GM19467 (cell line): ENCODE measurements around the gene RETREG3.

Experiments used
- ATAC-seq: cut with Tn5 transposase; IDR thresholded peaks from one replicate; pipeline ENCODE4 v1.9.1; 2021; ENCODE audit warnings: mild to moderate bottlenecking, moderate library complexity; ENCODE audit not compliant: unreplicated experiment

The RETREG3 gene

DNA sequence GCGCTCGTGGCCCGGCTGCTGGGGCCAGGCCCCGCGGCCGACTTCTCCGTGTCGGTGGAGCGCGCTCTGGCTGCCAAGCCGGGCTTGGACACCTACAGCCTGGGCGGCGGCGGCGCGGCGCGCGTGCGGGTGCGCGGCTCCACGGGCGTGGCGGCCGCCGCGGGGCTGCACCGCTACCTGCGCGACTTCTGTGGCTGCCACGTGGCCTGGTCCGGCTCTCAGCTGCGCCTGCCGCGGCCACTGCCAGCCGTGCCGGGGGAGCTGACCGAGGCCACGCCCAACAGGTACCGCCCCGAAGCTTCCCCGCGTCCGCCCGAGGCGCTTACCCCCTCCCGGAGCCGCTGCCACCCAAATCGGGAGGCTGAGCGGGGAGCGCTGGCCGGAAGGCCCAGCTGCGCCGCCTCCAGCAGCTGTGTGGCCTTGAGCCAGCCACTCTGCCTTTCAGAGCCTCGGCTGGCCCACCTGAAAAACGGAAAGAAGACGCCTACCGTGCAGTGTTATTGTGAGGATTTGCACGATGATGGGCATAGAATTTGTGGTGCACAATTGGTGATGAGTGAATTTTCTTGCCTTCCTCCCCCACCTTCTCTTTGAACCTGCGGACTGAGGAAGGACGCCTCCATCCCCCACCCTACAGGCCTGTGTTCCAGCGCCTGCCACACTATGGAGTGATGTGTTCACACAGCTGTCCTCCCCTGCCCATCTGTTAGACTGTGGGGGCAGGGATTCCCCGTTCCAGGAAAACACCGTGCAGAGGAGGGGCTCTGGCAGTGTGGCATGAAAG, 72.6 kb downstream of the RETREG3 start:
- ATAC-seq: peak; percentile 62

GRCh38 chr17:42536048-42536371, 73.2 kb downstream of the RETREG3 start, which contains the start of gene NAGLU:
Gene NAGLU, plus strand, starts transcription at chr17:42536241. Its CDS starts 32 bp downstream, at chr17:42536273.
- ATAC-seq: peak; percentile 78

- peak; percentile 4 for ATAC-seq
Observed at GRCh38 chr17:42535155-42536047, 73.8 kb downstream of the RETREG3 start.

DNA sequence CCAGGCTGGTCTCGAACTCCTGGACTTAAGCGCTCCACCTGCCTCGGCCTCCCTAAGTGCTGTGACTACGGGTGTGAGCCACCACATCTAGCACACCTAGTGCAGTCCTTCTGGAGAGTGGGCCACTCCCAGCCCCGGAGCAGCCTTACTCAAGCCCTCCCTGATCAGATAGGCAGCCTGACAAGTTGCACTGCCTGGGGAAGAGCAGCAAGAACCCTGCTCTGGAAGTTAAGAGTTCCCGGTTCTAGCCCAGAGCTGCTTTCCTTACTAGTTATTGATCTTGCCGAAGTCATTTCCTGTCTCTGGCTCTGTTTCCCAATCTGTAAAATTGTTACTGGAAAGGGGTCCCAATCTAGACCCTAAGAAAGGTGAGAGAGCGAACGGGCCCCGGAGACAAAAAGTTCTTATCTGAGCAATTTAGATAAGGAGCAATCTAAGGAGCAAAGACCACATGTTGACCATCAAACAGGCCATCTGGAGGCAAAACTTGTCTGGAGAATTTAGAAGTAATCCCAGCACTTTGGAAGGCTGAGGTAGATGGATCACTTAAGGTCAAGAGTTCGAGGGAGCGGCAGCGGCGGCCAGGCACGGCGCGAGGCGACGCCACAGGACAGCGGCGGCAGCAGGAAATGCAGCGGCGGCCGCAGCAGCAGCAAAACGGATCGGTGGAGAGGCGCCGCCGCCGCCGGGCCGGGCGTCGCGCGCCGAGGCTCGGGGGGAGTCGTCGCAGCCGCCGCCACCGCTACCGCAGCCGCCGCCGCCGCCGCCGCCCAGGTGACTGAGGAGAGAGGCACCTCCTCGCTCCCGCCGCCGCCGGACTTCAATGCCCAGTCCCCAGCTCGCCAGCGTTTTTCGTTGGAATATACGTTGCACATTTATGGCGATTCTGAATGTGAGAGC, 77.5 kb downstream of the RETREG3 start:
- ATAC-seq: no peak

DNA sequence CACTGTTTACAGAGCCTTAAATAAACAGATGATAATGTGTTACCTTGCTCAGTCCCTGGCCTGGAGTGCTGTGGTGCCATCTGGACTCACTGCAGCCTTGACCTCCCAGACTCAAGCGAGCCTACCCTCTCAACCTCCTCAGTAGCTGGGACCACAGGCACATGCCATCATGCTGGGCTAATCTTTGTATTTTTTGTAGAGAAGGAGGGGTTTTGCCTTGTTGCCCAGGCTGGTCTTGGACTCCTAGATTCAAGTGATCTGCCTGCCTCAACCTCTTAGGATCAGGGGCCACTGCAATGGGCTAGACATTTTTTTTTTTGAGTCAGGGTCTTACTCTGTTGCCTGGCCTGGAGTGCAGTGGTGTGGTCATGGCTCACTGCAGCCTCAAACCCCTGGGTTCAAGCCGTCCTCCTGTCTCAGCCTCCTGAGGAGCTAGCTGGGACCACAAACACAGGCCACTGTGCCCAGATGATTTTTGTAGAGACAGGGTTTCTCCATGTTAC, 78.2 kb downstream of the RETREG3 start:
- no peak for ATAC-seq
